ENCODE data around the gene C1orf21.

C1orf21 gene

GRCh38 chr1:184425449-184426277 is 38.8 kb downstream of the C1orf21 start:
- Mint-ChIP-seq H3K4me3 (no peak overlapping the region), H3K9me3 (no peaks in the 10 kb centered on the region), H3K36me3 (ENCODE audit: insufficient read depth) (no peaks in the 10 kb centered on the region), H3K27me3 (peaks cover 0 to 9% of the 10 kb centered on the region in 2 donors), H3K4me1 (ENCODE audit: low read depth in 2 of 2) (peaks cover 5 to 34% of the 10 kb centered on the region in 2 donors), H3K27ac (no peak overlapping the region)
- ATAC-seq (replicated peaks) (no peak), DNase-seq (no peak)

GRCh38 chr1:184426278-184426674 is 39.4 kb downstream of the C1orf21 start:
- Mint-ChIP-seq H3K9me3 (no peaks in the 10 kb centered on the region), H3K4me3 (no peak overlapping the region), H3K27ac (peak overlapping the region in 1 of 2 donors; percentile 72), H3K27me3 (peaks cover 0 to 9% of the 10 kb centered on the region in 2 donors), H3K4me1 (ENCODE audit: low read depth in 2 of 2) (peaks cover 5 to 29% of the 10 kb centered on the region in 2 donors), H3K36me3 (ENCODE audit: insufficient read depth) (no peaks in the 10 kb centered on the region)
- DNase-seq (no peak), ATAC-seq (replicated peaks) (no peak)

- no peak overlapping the region for H3K27ac Mint-ChIP-seq
- DNase-seq: no peak
- H3K27me3 Mint-ChIP-seq: peaks cover 0 to 9% of the 10 kb centered on the region in 2 donors
- H3K9me3 Mint-ChIP-seq: no peaks in the 10 kb centered on the region
- no peaks in the 10 kb centered on the region for H3K36me3 Mint-ChIP-seq (ENCODE audit: insufficient read depth)
- ATAC-seq (replicated peaks): no peak
- no peak overlapping the region for H3K4me3 Mint-ChIP-seq
- peaks cover 5 to 29% of the 10 kb centered on the region in 2 donors for H3K4me1 Mint-ChIP-seq (ENCODE audit: low read depth in 2 of 2)
Measured at GRCh38 chr1:184427722-184428121, 40.9 kb downstream of the C1orf21 start.

GRCh38 chr1:184428604-184429003 is 41.8 kb downstream of the C1orf21 start:
- no peaks in the 10 kb centered on the region for H3K9me3 Mint-ChIP-seq
- H3K36me3 Mint-ChIP-seq (ENCODE audit: insufficient read depth): no peaks in the 10 kb centered on the region
- no peak overlapping the region for H3K27ac Mint-ChIP-seq
- DNase-seq (no peak), ATAC-seq (replicated peaks) (no peak)
- H3K27me3 Mint-ChIP-seq: peaks cover 0 to 9% of the 10 kb centered on the region in 2 donors
- no peak overlapping the region for H3K4me3 Mint-ChIP-seq
- H3K4me1 Mint-ChIP-seq (ENCODE audit: low read depth in 2 of 2): peaks cover 5 to 20% of the 10 kb centered on the region in 2 donors

- no peak overlapping the region for H3K27ac Mint-ChIP-seq
- peaks cover 0 to 9% of the 10 kb centered on the region in 2 donors for H3K27me3 Mint-ChIP-seq
- H3K4me1 Mint-ChIP-seq (ENCODE audit: low read depth in 2 of 2): peaks cover 5 to 14% of the 10 kb centered on the region in 2 donors
- DNase-seq (no peak), ATAC-seq (replicated peaks) (no peak)
- H3K9me3 Mint-ChIP-seq: no peaks in the 10 kb centered on the region
- no peak overlapping the region for H3K4me3 Mint-ChIP-seq
- no peaks in the 10 kb centered on the region for H3K36me3 Mint-ChIP-seq (ENCODE audit: insufficient read depth)
Measured at GRCh38 chr1:184429335-184429734, 42.5 kb downstream of the C1orf21 start.

- Mint-ChIP-seq H3K9me3 (no peaks in the 10 kb centered on the region), H3K4me3 (no peak overlapping the region), H3K4me1 (ENCODE audit: low read depth in 2 of 2) (peaks cover 0 to 6% of the 10 kb centered on the region in 2 donors), H3K27me3 (no peaks in the 10 kb centered on the region), H3K27ac (peak overlapping the region in 1 of 2 donors; percentile 50), H3K36me3 (ENCODE audit: insufficient read depth) (no peaks in the 10 kb centered on the region)
- DNase-seq (no peak), ATAC-seq (replicated peaks) (no peak)
Measured at GRCh38 chr1:184433956-184434502, 47.2 kb downstream of the C1orf21 start.

- Mint-ChIP-seq H3K27me3 (no peaks in the 10 kb centered on the region), H3K36me3 (ENCODE audit: insufficient read depth) (no peaks in the 10 kb centered on the region), H3K4me3 (no peak overlapping the region), H3K4me1 (ENCODE audit: low read depth in 2 of 2) (peaks cover 2 to 20% of the 10 kb centered on the region in 2 donors), H3K9me3 (no peaks in the 10 kb centered on the region), H3K27ac (no peak overlapping the region)
- no peak for ATAC-seq (replicated peaks)
- DNase-seq: no peak
Measured at GRCh38 chr1:184437291-184437690, 50.5 kb downstream of the C1orf21 start.

GRCh38 chr1:184438363-184438762 is 51.5 kb downstream of the C1orf21 start:
- no peak for ATAC-seq (replicated peaks)
- no peak for DNase-seq
- Mint-ChIP-seq H3K36me3 (ENCODE audit: insufficient read depth) (no peaks in the 10 kb centered on the region), H3K4me1 (ENCODE audit: low read depth in 2 of 2) (peaks cover 2 to 23% of the 10 kb centered on the region in 2 donors), H3K27ac (no peak overlapping the region), H3K9me3 (no peaks in the 10 kb centered on the region), H3K4me3 (no peak overlapping the region), H3K27me3 (no peaks in the 10 kb centered on the region)

GRCh38 chr1:184442260-184442659 is 55.4 kb downstream of the C1orf21 start:
- Mint-ChIP-seq H3K9me3 (no peaks in the 10 kb centered on the region), H3K4me1 (ENCODE audit: low read depth in 2 of 2) (peaks cover 2 to 38% of the 10 kb centered on the region in 2 donors), H3K36me3 (ENCODE audit: insufficient read depth) (no peaks in the 10 kb centered on the region), H3K27ac (no peak overlapping the region), H3K4me3 (no peak overlapping the region), H3K27me3 (no peaks in the 10 kb centered on the region)
- ATAC-seq (replicated peaks): no peak
- no peak for DNase-seq

- no peaks in the 10 kb centered on the region for H3K9me3 Mint-ChIP-seq
- H3K4me1 Mint-ChIP-seq (ENCODE audit: low read depth in 2 of 2): peaks cover 2 to 44% of the 10 kb centered on the region in 2 donors
- no peak overlapping the region for H3K4me3 Mint-ChIP-seq
- H3K27ac Mint-ChIP-seq: no peak overlapping the region
- no peaks in the 10 kb centered on the region for H3K36me3 Mint-ChIP-seq (ENCODE audit: insufficient read depth)
- ATAC-seq (replicated peaks) (no peak), DNase-seq (no peak)
- no peaks in the 10 kb centered on the region for H3K27me3 Mint-ChIP-seq
Measured at GRCh38 chr1:184443201-184443600, 56.4 kb downstream of the C1orf21 start.

- no peak overlapping the region for H3K27ac Mint-ChIP-seq
- no peak overlapping the region for H3K4me3 Mint-ChIP-seq
- H3K4me1 Mint-ChIP-seq (ENCODE audit: low read depth in 2 of 2): peaks cover 2 to 40% of the 10 kb centered on the region in 2 donors
- no peaks in the 10 kb centered on the region for H3K9me3 Mint-ChIP-seq
- ATAC-seq (replicated peaks): no peak
- no peak for DNase-seq
- no peaks in the 10 kb centered on the region for H3K27me3 Mint-ChIP-seq
- H3K36me3 Mint-ChIP-seq (ENCODE audit: insufficient read depth): no peaks in the 10 kb centered on the region
Measured at GRCh38 chr1:184443624-184444023, 56.8 kb downstream of the C1orf21 start.

- Mint-ChIP-seq H3K27ac (peak overlapping the region in 1 of 2 donors; percentile 2), H3K4me3 (no peak overlapping the region), H3K9me3 (no peaks in the 10 kb centered on the region), H3K36me3 (ENCODE audit: insufficient read depth) (no peaks in the 10 kb centered on the region), H3K27me3 (no peaks in the 10 kb centered on the region), H3K4me1 (ENCODE audit: low read depth in 2 of 2) (peaks cover 2 to 38% of the 10 kb centered on the region in 2 donors)
- ATAC-seq (replicated peaks): no peak
- no peak for DNase-seq
Measured at GRCh38 chr1:184445997-184446396, 59.2 kb downstream of the C1orf21 start.

GRCh38 chr1:184447651-184448185 is 60.9 kb downstream of the C1orf21 start:
- H3K27me3 Mint-ChIP-seq: no peaks in the 10 kb centered on the region
- H3K36me3 Mint-ChIP-seq (ENCODE audit: insufficient read depth): no peaks in the 10 kb centered on the region
- ATAC-seq (replicated peaks) (no peak), DNase-seq (no peak)
- no peak overlapping the region for H3K4me3 Mint-ChIP-seq
- no peak overlapping the region for H3K27ac Mint-ChIP-seq
- H3K9me3 Mint-ChIP-seq: no peaks in the 10 kb centered on the region
- peaks cover 3 to 35% of the 10 kb centered on the region in 2 donors for H3K4me1 Mint-ChIP-seq (ENCODE audit: low read depth in 2 of 2)

GRCh38 chr1:184449916-184450315 is 63.1 kb downstream of the C1orf21 start:
- H3K4me1 Mint-ChIP-seq (ENCODE audit: low read depth in 2 of 2): peaks cover 10 to 50% of the 10 kb centered on the region in 2 donors

More at GRCh38 chr1:184449916-184450315, 63.1 kb downstream of the C1orf21 start:
- Mint-ChIP-seq H3K9me3 (no peaks in the 10 kb centered on the region), H3K4me3 (no peak overlapping the region), H3K27me3 (no peaks in the 10 kb centered on the region), H3K27ac (peak overlapping the region in 1 of 2 donors; percentile 32), H3K36me3 (ENCODE audit: insufficient read depth) (no peaks in the 10 kb centered on the region)
- DNase-seq (no peak), ATAC-seq (replicated peaks) (no peak)

Data from effector memory CD8-positive, alpha-beta T cell (primary cell).